Stimulated activated CD4-positive, alpha-beta T cell treated with anti-CD3 and anti-CD28 coated beads, TNF-alpha, amount 100 ng/mL, for 1 hour (primary cell): ENCODE measurements around the gene VAC14.

ENCODE experiments used
- DNase-seq, 3 donors: peaks; one replicate each; pipeline ENCODE4 v3.0.0-alpha.2; 2020; ENCODE audit warnings: low read depth in 3 of 3, low spot score in 1 of 3

Gene VAC14

GRCh38 chr16:70709457-70709856 lies 91.5 kb downstream of the VAC14 start:
- DNase-seq: no peak

DNA sequence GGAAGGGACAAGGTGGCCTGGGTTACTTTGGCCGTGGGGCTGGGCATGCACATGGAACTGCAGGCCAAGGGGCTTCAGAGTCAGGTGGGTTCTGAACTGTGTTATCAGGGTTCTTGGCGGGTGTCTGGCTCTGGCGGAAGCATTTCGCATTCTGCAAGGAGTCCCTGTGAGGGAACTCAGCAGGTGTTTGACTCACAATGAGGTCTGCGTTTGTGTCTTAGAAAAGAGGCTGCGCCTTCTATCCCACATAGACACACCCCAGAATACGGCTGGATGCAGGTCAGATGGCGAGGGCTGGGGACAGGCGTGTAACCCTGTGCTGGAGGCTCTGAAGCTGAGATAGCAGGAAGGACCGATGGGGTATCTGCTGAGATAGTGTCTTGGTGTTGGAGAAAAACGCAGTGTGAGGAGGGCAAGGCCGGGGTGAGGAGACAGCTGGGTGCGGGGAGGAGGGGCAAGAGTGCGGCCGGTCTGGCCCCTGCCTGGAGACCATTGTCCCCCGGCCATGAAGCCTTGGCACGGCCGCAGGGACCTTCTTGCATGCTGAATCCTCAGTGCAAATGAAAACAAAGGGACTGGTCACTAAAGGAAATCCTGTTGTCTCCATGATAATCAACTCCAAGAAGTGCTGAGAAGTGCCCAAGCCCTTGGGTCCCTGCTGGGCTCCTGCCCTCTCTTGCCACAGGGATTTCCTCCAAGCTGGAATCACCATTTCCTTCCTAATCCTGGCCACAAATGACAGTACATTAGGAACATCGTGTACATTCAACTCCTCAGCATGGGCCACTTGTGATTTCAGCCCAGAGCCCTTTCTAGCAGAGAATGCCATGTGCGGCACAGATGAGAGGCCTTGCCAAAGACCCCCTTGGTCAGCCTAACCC lies 92.4 kb downstream of the VAC14 start:
- DNase-seq: no peak

- DNase-seq: no peak
Observed at GRCh38 chr16:70706948-70707465, 94.0 kb downstream of the VAC14 start.

DNA sequence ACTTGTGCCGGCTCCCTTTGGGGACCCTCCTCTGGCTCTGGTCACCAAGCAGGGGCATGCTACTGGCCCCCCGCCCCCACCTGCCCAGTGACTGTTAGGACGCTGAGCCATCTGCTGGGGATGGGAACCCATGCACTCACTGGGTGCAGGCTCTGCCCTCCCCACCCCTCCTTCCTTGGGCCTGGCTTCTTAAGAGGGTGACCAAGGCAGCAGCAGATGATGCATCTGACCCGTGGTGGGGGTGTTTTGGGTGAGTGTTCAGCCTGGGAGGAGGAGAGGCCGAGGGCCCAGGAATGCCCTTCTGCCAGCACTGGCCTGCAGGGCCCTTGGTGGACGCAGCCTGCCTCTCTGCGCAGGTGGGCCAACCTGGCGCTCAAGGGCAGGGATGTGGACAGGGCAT lies 95.9 kb downstream of the VAC14 start:
- DNase-seq: no peak

- DNase-seq: no peak
Observed at GRCh38 chr16:70704586-70704985, 96.4 kb downstream of the VAC14 start.

- no peak for DNase-seq
Observed at GRCh38 chr16:70703835-70704381, 97.0 kb downstream of the VAC14 start.

- DNase-seq: no peak
Observed at GRCh38 chr16:70703041-70703834, 97.7 kb downstream of the VAC14 start.

- no peak for DNase-seq
Observed at GRCh38 chr16:70702624-70703023, 98.3 kb downstream of the VAC14 start.

DNA sequence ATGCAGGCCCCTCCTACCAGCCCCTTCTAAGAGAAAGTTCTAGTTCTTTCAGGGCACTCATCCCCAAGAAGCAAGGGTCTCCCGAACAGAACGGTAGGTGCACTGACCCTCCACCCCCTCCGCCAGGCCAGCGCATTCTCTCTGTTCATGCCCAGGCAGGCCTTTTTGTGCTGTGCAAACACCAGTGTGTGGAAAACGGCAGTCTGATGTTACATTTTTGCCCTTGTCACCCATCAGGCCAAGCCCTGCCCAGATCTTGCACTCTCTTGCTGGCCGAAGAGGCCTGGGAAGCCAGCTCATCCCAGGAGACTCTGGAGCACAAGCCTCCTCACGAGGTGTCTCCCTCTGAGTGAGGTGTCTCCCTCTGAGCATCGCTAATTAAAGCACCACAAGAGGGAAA lies 99.0 kb downstream of the VAC14 start:
- no peak for DNase-seq

DNA sequence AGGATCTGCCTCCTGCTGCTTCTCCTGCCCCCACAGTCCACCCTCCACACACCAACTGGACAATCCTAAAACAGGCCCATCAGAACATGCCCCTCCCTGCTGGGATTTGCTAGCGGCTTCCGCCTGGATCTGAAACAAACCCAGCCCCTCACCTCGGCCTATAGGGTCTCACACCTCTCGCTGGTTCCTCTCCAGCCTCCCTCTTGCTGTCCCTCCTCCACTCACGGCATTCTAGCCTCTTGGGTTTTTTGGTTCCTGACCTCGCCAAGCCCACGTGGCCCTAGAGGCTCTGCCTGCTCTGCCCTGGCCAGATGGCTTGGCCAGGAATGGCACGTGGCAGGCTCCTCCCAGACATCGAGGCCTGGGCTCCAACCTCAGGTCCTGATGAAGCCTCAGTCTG lies 99.4 kb downstream of the VAC14 start:
- DNase-seq: no peak

- DNase-seq: no peak
Observed at GRCh38 chr16:70701036-70701435, 99.9 kb downstream of the VAC14 start.

GRCh38 chr16:70700101-70701020 lies 100.6 kb downstream of the VAC14 start:
- no peak for DNase-seq

- DNase-seq: no peak
Observed at GRCh38 chr16:70699696-70700095, 101.3 kb downstream of the VAC14 start.

GRCh38 chr16:70698901-70699300 lies 102.1 kb downstream of the VAC14 start:
- no peak for DNase-seq

DNA sequence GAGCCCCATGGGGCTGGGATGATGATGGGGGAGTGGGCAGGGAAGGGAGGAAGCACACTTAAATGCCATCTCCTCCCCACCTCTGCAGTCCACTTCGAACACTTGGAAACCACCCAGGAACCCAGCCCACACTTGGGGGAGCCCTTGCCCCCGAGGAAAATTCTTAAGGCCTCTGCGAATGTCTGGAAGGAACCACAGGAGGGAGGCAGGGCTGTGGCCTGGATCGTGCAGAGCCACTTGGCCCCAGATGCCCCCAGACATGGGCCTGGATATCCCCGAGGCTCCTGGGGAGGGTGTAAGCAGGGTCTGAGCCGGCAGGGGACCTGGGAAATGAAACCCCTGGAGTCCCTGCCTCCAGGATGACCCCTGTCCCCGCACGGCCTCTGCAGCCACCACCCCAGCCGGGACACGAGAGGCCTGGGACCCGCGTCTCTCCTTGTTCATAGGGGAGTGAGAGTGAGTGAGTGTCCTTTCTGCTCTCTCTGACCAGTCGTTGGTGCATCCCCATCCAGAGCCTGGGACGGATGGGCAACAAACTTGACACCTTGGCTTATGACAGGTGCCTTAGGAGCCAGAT lies 103.3 kb downstream of the VAC14 start:
- no peak for DNase-seq

GRCh38 chr16:70696952-70697593 lies 103.9 kb downstream of the VAC14 start:
- no peak for DNase-seq

DNA sequence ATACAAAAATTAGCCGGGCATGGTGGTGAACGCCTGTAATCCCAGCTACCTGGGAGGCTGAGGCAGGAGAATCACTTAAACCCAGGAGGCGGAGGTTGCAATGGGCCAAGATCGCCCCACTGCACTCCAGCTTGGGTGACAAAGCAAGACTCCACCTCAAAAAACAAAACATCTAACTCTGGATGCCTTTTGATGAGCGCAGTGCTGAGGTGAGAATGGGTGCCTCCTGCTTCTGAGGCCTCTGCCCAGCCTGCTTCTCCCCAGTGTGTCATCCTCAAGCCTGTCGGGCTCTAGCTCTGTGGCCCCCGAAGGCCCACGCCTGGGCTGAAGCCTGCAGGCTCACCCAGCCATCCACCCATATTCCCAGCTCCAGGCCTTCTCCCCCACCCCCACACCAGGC lies 104.6 kb downstream of the VAC14 start:
- DNase-seq: no peak

DNA sequence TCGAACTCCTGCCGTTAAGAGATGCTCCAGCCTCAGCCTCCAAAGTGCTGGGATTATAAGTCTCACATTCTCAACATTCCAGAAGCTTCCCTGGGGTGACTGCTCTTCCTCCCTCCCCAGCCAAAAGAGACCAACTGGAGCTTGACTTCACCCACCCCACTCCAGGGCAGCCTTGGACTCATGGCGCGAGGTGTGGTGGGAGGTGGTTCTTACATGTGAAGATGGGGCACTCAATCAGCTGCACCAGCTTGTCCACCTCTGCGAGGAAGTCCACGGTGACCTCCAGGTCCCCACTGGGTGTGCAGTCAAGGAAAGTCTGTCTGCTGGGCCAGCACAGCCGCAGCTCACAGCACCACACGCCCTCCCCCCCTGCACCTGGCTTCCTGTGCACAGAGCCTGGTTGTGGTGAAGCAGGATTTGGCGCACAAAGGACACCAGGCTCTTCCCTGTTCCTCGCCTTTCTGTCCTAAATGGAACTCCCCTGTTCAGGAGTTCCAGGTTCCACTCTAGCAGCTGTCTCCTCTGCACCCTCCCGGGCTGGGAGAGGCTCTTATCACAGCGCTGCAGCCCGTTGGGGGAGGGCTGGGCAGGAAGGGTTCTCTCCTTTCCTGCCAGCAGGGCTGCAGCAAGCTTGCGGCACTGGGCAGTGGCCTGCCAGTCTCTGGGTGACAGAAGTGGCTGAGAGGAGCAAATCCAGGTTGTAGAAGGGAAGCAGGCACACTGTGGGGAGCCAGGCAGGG lies 105.5 kb downstream of the VAC14 start:
- DNase-seq: no peak

- no peak for DNase-seq
Observed at GRCh38 chr16:70694868-70695218, 106.1 kb downstream of the VAC14 start.
